ENCODE measurements around the gene DSTN. TPM values are rescaled to one million over a fixed set of nuclear protein-coding genes. Genes with fewer than 3 reads are reported as not detected.

DSTN gene
- total and polyA plus RNA-seq, 2 donors (not counting 1 experiment from before 2014, with no cell fraction given) = 6.6 to 13.4 TPM

- no peaks in the 10 kb centered on the region for H3K4me1 ChIP-seq (ENCODE audit: control insufficient read depth in 2 of 2, insufficient read depth in 2 of 2, low read length in 2 of 2)
- no peak overlapping the region for H3K27ac Mint-ChIP-seq
- no peaks in the 10 kb centered on the region for H3K79me2 ChIP-seq (ENCODE audit: control insufficient read depth, insufficient read depth, low read length)
- H3K27ac ChIP-seq (ENCODE audit: low read length in 2 of 2) = no peak overlapping the region
- H3K4me1 Mint-ChIP-seq = no peaks in the 10 kb centered on the region
- TF ChIP-seq CTCF (IDR thresholded peaks at IDR 0.05) (no peak), EZH2 (IDR thresholded peaks at IDR 0.05; ENCODE audit: borderline replicate concordance, insufficient read depth, low read depth, low read length, poor library complexity, severe bottlenecking) (no peak)
- no peak overlapping the region for H3K9ac ChIP-seq (ENCODE audit: low read length)
- no peak overlapping the region for H3K4me3 Mint-ChIP-seq
- H3K27me3 ChIP-seq (replicated peaks in 1 of 4; ENCODE audit: control extremely low read depth in 1 of 4, control insufficient read depth in 3 of 4, insufficient read depth in 4 of 4, low read length in 3 of 4) = peaks cover 0 to 11% (median 2%) of the 10 kb centered on the region in 4 experiments
- no peak for ATAC-seq (ENCODE audit: low read depth)
- no peak overlapping the region for H2AFZ ChIP-seq (ENCODE audit: insufficient read depth, low read depth, low read length, poor library complexity, severe bottlenecking)
- ChIA-PET CTCF (interaction anchor here (1.1 to 1.8 kb wide), 3 partner anchors 14 to 474 kb away, joined by 3 to 5 read pairs (median 3); no protein-coding TSS in a partner anchor), POLR2A (no interaction called here)
- no peak overlapping the region for H3K4me2 ChIP-seq (replicated peaks; ENCODE audit: low read depth, low read length, poor library complexity, severe bottlenecking)
- DNase-seq = no peak
- intact Hi-C loops (cut with micrococcal nuclease) = no loop called here
- H3K27me3 Mint-ChIP-seq = peaks cover 52% of the 10 kb centered on the region
- H4K20me1 ChIP-seq (ENCODE audit: control insufficient read depth, insufficient read depth, low read length, poor library complexity, severe bottlenecking) = no peaks in the 10 kb centered on the region
- no peak overlapping the region for H3K4me3 ChIP-seq (ENCODE audit: control extremely low read depth in 1 of 5, extremely low read depth in 1 of 5, insufficient read depth in 1 of 5, low read depth in 2 of 5, low read length in 4 of 5)
- H3K9me3 ChIP-seq (ENCODE audit: control extremely low read depth in 1 of 3, control insufficient read depth in 2 of 3, insufficient read depth in 1 of 3, low read length in 2 of 3) = no peaks in the 10 kb centered on the region
- WGBS (ENCODE audit: insufficient coverage) = no CpG with 5 or more reads among the region's 1 CpG
- H3K9me3 Mint-ChIP-seq (ENCODE audit: insufficient read depth) = no peaks in the 10 kb centered on the region
- no peaks in the 10 kb centered on the region for H3K36me3 ChIP-seq (replicated peaks in 1 of 2; ENCODE audit: control extremely low read depth in 1 of 2, control insufficient read depth in 1 of 2, extremely low read depth in 1 of 2, insufficient read depth in 2 of 2, low read length in 1 of 2)
These were observed 27.4 kb upstream of the DSTN start for GRCh38 chr20:17542481-17542880.

GRCh38 chr20:17542993-17543412 lies 26.9 kb upstream of the DSTN start:
- no peak for TF ChIP-seq EZH2 (IDR thresholded peaks at IDR 0.05; ENCODE audit: borderline replicate concordance, insufficient read depth, low read depth, low read length, poor library complexity, severe bottlenecking)
- no peak for TF ChIP-seq CTCF (IDR thresholded peaks at IDR 0.05)
- ATAC-seq (ENCODE audit: low read depth) = no peak
- H3K27ac ChIP-seq (ENCODE audit: low read length in 2 of 2) = no peak overlapping the region
- Mint-ChIP-seq H3K9me3 (ENCODE audit: insufficient read depth) (no peaks in the 10 kb centered on the region), H3K4me1 (no peaks in the 10 kb centered on the region), H3K4me3 (no peak overlapping the region), H3K27me3 (peaks cover 49% of the 10 kb centered on the region), H3K27ac (no peak overlapping the region)
- no peaks in the 10 kb centered on the region for H3K9me3 ChIP-seq (ENCODE audit: control extremely low read depth in 1 of 3, control insufficient read depth in 2 of 3, insufficient read depth in 1 of 3, low read length in 2 of 3)
- no peak overlapping the region for H3K4me2 ChIP-seq (replicated peaks; ENCODE audit: low read depth, low read length, poor library complexity, severe bottlenecking)
- H4K20me1 ChIP-seq (ENCODE audit: control insufficient read depth, insufficient read depth, low read length, poor library complexity, severe bottlenecking) = no peaks in the 10 kb centered on the region
- POLR2A ChIA-PET = no interaction called here
- peaks cover 0 to 11% (median 2%) of the 10 kb centered on the region in 4 experiments for H3K27me3 ChIP-seq (replicated peaks in 1 of 4; ENCODE audit: control extremely low read depth in 1 of 4, control insufficient read depth in 3 of 4, insufficient read depth in 4 of 4, low read length in 3 of 4)
- DNase-seq = no peak
- H3K36me3 ChIP-seq (replicated peaks in 1 of 2; ENCODE audit: control extremely low read depth in 1 of 2, control insufficient read depth in 1 of 2, extremely low read depth in 1 of 2, insufficient read depth in 2 of 2, low read length in 1 of 2) = no peaks in the 10 kb centered on the region
- H3K4me1 ChIP-seq (ENCODE audit: control insufficient read depth in 2 of 2, insufficient read depth in 2 of 2, low read length in 2 of 2) = no peaks in the 10 kb centered on the region
- WGBS (ENCODE audit: insufficient coverage) = 40% methylated on average over 1 of the region's 4 CpGs
- CTCF ChIA-PET = interaction anchor here (0.6 to 1.8 kb wide), 7 partner anchors 8 to 474 kb away, joined by 3 to 5 read pairs (median 3); partner anchors contain the start of gene DSTN
- no peak overlapping the region for H2AFZ ChIP-seq (ENCODE audit: insufficient read depth, low read depth, low read length, poor library complexity, severe bottlenecking)
- no peaks in the 10 kb centered on the region for H3K79me2 ChIP-seq (ENCODE audit: control insufficient read depth, insufficient read depth, low read length)
- intact Hi-C loops (cut with micrococcal nuclease) = no loop called here
- H3K9ac ChIP-seq (ENCODE audit: low read length) = no peak overlapping the region
- H3K4me3 ChIP-seq (ENCODE audit: control extremely low read depth in 1 of 5, extremely low read depth in 1 of 5, insufficient read depth in 1 of 5, low read depth in 2 of 5, low read length in 4 of 5) = no peak overlapping the region

Data from B cell (primary cell).